K562 (cell line): ENCODE data around the gene SVIL.

Experiments used
- AFF4 ChIP-seq: sonication (generic); formaldehyde crosslinking; IDR thresholded peaks from 2 replicates; pipeline ENCODE4 v1.8.0; 2023; ENCODE audit warnings: mild to moderate bottlenecking, missing genetic modification reagents
- ATF4 ChIP-seq: fragments of 450-650 bp; formaldehyde crosslinking; IDR thresholded peaks from 2 replicates; pipeline ENCODE4 v1.4.0; 2022; ENCODE audit warnings: mild to moderate bottlenecking, moderate library complexity
- EZH2 ChIP-seq: IDR thresholded peaks from 2 replicates; pipeline ENCODE4 v1.6.1; 2012; ENCODE audit warnings: low read depth, mild to moderate bottlenecking, inconsistent platforms, low read length, borderline replicate concordance
- FOXO4 ChIP-seq: fragments of 450-650 bp; formaldehyde crosslinking; IDR thresholded peaks from 2 replicates; pipeline ENCODE4 v1.4.0; 2020; ENCODE audit warnings: mild to moderate bottlenecking, moderate library complexity
- SMAD2 ChIP-seq: fragments of 150-350 bp; IDR thresholded peaks from 2 replicates; pipeline ENCODE4 v1.6.1; 2014; ENCODE audit warnings: low read depth, mild to moderate bottlenecking, low read length
- TAF9B ChIP-seq: fragments of 450-650 bp; IDR thresholded peaks from 2 replicates; pipeline ENCODE4 v1.6.1; 2018; ENCODE audit warnings: mild to moderate bottlenecking; ENCODE audit not compliant: partially characterized antibody

- TF ChIP-seq AFF4 (CRISPR knock-in tag), result no peak
- no peak for TF ChIP-seq TAF9B
- TF ChIP-seq SMAD2, result no peak
- no peak for TF ChIP-seq EZH2
- no peak for TF ChIP-seq ATF4 (CRISPR knock-in tag)
- no peak for TF ChIP-seq FOXO4
Observed at GRCh38 chr10:29440981-29441380, 193.8 kb downstream of the SVIL start.
